ENCODE results near the gene DMTF1.

- TF ChIP-seq POLR2AphosphoS5 (IDR thresholded peaks at IDR 0.05), result no peak
- no peak for TF ChIP-seq CTCF (IDR thresholded peaks at IDR 0.05 in 8 of 11, conservative IDR thresholded peaks at IDR 0.05 in 3 of 11)
These were observed 41.7 kb downstream of the DMTF1 start for GRCh38 chr7:87193912-87194311.
